Measurements from ENCODE around the gene TUBB2A.

DNA sequence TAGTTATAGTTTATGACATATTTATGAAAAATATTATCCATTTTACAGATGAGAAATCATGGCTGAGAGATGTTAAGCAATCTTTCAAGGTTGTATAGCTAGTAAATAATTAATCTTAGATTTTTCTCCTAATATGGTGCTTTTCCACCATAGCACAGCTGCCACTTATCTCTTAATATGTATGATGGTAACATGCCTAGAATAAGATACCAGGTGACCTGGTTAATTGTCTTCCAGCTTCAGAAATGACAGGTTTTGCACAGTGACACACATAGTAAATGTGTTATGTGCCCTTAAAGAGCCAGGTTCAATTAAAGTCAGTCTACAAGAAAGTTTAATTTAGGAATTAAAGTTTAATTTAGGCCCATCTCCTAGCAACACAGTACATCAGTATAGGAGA, 14.8 kb downstream of the TUBB2A start:
- TF ChIP-seq, protein P1, sequence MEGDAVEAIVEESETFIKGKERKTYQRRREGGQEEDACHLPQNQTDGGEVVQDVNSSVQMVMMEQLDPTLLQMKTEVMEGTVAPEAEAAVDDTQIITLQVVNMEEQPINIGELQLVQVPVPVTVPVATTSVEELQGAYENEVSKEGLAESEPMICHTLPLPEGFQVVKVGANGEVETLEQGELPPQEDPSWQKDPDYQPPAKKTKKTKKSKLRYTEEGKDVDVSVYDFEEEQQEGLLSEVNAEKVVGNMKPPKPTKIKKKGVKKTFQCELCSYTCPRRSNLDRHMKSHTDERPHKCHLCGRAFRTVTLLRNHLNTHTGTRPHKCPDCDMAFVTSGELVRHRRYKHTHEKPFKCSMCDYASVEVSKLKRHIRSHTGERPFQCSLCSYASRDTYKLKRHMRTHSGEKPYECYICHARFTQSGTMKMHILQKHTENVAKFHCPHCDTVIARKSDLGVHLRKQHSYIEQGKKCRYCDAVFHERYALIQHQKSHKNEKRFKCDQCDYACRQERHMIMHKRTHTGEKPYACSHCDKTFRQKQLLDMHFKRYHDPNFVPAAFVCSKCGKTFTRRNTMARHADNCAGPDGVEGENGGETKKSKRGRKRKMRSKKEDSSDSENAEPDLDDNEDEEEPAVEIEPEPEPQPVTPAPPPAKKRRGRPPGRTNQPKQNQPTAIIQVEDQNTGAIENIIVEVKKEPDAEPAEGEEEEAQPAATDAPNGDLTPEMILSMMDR (IDR thresholded peaks at IDR 0.05 in 8 of 11, conservative IDR thresholded peaks at IDR 0.05 in 3 of 11): no peak
- TF ChIP-seq POLR2A (IDR thresholded peaks at IDR 0.05) (no peak), POLR2AphosphoS5 (IDR thresholded peaks at IDR 0.05) (no peak)
